ENCODE results near the gene TMEM266.
A peak's percentile ranks its signal among the peaks of the same experiment; 100 is the strongest.

TMEM266 gene

DNA sequence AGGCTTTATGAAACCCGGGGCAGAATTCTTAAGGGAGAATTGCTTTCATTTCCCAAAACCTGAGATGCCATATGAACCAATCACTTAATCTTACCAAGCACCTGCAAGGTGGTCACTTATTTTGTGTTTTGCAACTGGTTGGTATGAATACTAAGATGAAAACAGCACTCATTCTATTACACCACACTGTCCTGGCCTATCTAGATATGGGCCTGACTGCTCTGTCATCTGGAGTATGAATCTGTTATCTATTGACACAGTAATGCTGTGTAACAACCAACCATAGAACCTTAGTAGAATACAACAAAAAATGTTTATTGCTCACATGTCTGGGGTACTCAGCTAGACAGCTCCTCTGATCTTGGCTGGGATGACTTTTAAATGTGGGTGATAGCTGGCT, 74.8 kb downstream of the TMEM266 start:
- no peak overlapping the region for H3K4me3 ChIP-seq (ENCODE audit: low read length)
- H3K4me1 ChIP-seq (ENCODE audit: insufficient read depth, low read length): peaks cover 6% of the 10 kb centered on the region; the same call in 1 of the 2 replicates
- H3K27ac ChIP-seq (ENCODE audit: low read depth, low read length): no peak overlapping the region
- H3K27me3 ChIP-seq (ENCODE audit: insufficient read depth, low read length): no peaks in the 10 kb centered on the region
- no peak overlapping the region for H3K9ac ChIP-seq (ENCODE audit: low read depth, low read length)
- 95% methylated on average over 1 of the region's 1 CpG for WGBS
- H3K36me3 ChIP-seq (ENCODE audit: insufficient read depth, low read length): no peaks in the 10 kb centered on the region
- H3K9me3 ChIP-seq (ENCODE audit: insufficient read depth, low read depth, low read length): no peaks in the 10 kb centered on the region

DNA sequence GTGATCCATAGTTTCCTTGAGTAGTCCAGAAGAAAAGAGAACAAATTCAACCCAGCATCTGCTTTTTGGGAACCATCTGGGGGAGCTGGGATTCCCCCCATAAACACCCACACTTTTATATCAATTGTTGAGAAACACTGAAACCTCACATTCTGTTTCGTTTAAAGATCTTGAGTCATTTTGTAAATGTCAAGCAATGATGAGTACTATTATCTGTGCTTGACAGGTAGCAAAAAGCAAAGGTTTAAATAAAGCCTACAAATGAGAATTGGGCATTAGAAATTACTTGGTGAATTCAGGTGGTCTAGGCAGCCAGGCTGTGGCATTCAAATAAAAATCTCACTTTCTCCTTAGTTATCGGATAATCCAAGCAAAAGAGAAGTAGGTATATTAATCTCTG, 75.7 kb downstream of the TMEM266 start:
- H3K4me3 ChIP-seq (ENCODE audit: low read length): no peak overlapping the region
- H3K4me1 ChIP-seq (ENCODE audit: insufficient read depth, low read length): peaks cover 10% of the 10 kb centered on the region
- no peaks in the 10 kb centered on the region for H3K9me3 ChIP-seq (ENCODE audit: insufficient read depth, low read depth, low read length)
- no peak overlapping the region for H3K9ac ChIP-seq (ENCODE audit: low read depth, low read length)
- H3K36me3 ChIP-seq (ENCODE audit: insufficient read depth, low read length): no peaks in the 10 kb centered on the region
- no peaks in the 10 kb centered on the region for H3K27me3 ChIP-seq (ENCODE audit: insufficient read depth, low read length)
- no peak overlapping the region for H3K27ac ChIP-seq (ENCODE audit: low read depth, low read length)
- 89% methylated on average over 1 of the region's 2 CpGs for WGBS

GRCh38 chr15:76138436-76138835, 78.7 kb downstream of the TMEM266 start:
- Histone ChIP-seq H3K36me3 (ENCODE audit: insufficient read depth, low read length) (no peaks in the 10 kb centered on the region), H3K9ac (ENCODE audit: low read depth, low read length) (no peak overlapping the region), H3K4me1 (ENCODE audit: insufficient read depth, low read length) (peaks cover 10% of the 10 kb centered on the region), H3K27me3 (ENCODE audit: insufficient read depth, low read length) (no peaks in the 10 kb centered on the region), H3K4me3 (ENCODE audit: low read length) (no peak overlapping the region), H3K27ac (ENCODE audit: low read depth, low read length) (no peak overlapping the region), H3K9me3 (ENCODE audit: insufficient read depth, low read depth, low read length) (no peaks in the 10 kb centered on the region)
- WGBS: 91% methylated on average over 5 of the region's 5 CpGs

- no peaks in the 10 kb centered on the region for H3K27me3 ChIP-seq (ENCODE audit: insufficient read depth, low read length)
- no peaks in the 10 kb centered on the region for H3K36me3 ChIP-seq (ENCODE audit: insufficient read depth, low read length)
- H3K27ac ChIP-seq (ENCODE audit: low read depth, low read length): no peak overlapping the region; the same call in 1 of the 2 replicates
- peaks cover 10% of the 10 kb centered on the region for H3K4me1 ChIP-seq (ENCODE audit: insufficient read depth, low read length)
- WGBS: 33% methylated on average over 16 of the region's 16 CpGs
- no peak overlapping the region for H3K9ac ChIP-seq (ENCODE audit: low read depth, low read length)
- no peaks in the 10 kb centered on the region for H3K9me3 ChIP-seq (ENCODE audit: insufficient read depth, low read depth, low read length)
- H3K4me3 ChIP-seq (ENCODE audit: low read length): no peak overlapping the region
Measured at GRCh38 chr15:76139368-76140073, 79.7 kb downstream of the TMEM266 start.

DNA sequence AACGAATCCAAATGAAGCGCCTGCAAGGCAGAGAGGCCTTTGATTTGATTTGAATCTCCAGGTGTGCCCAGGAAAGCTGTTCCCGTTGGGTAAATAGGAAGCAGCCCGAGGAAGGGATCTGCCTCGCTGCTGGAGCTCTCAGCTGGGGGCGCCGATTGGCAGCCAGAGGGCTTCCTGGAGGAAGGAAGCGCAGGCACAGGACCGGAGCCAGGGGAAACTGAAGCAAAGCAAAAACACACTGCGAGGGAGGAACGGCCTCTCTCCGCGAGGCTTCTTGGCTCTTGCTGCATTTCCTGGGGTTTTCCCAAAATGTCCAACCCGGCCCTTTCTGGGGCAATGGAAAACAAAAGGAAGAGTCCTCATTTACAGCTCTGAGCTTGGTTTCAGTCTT, 80.3 kb downstream of the TMEM266 start:
- Histone ChIP-seq H3K36me3 (ENCODE audit: insufficient read depth, low read length) (no peaks in the 10 kb centered on the region), H3K4me1 (ENCODE audit: insufficient read depth, low read length) (peaks cover 10% of the 10 kb centered on the region), H3K27ac (ENCODE audit: low read depth, low read length) (no peak overlapping the region; the same call in 1 of the 2 replicates), H3K27me3 (ENCODE audit: insufficient read depth, low read length) (no peaks in the 10 kb centered on the region), H3K9me3 (ENCODE audit: insufficient read depth, low read depth, low read length) (no peaks in the 10 kb centered on the region), H3K9ac (ENCODE audit: low read depth, low read length) (no peak overlapping the region), H3K4me3 (ENCODE audit: low read length) (no peak overlapping the region)
- WGBS: 29% methylated on average over 14 of the region's 14 CpGs

GRCh38 chr15:76146812-76147211, 87.0 kb downstream of the TMEM266 start:
- no peak overlapping the region for H3K9ac ChIP-seq (ENCODE audit: low read depth, low read length)
- no peaks in the 10 kb centered on the region for H3K36me3 ChIP-seq (ENCODE audit: insufficient read depth, low read length)
- 71% methylated on average over 5 of the region's 5 CpGs for WGBS

DNA sequence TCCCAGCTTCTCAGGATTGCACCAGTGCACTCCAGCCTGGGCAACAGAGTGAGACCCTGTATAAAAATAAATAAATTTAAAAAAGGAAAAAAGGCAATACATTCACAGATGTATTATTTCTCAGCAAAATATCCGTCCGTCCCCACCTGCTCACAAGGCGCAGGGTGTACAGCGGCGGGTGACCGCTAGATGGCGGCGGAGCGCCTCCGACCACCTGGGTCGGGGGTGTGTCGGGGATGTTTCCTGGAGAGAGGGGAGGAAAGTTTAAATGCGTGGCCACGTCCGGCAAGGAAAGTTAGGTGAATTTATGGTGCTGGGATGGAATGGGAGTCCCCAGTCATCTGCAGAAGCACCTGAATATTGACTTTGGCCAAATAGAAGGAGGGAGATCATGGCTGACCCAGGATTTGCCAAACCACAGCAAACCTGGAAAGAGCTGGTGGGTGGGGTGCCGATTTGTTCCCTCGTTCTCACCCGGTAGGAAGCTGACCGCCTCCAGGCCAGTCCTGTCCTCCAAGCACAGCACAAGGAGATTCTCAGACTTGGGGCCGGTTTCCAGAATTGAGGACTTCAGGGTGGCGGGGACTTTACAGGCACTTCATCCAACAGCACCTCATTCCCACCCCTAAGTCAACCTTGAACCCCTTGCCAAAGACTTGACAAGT, 88.3 kb downstream of the TMEM266 start:
- WGBS: 19% methylated on average over 20 of the region's 21 CpGs
- peaks cover 15% of the 10 kb centered on the region for H3K4me1 ChIP-seq (ENCODE audit: insufficient read depth, low read length)
- no peaks in the 10 kb centered on the region for H3K27me3 ChIP-seq (ENCODE audit: insufficient read depth, low read length)
- no peak overlapping the region for H3K4me3 ChIP-seq (ENCODE audit: low read length)
- no peak overlapping the region for H3K27ac ChIP-seq (ENCODE audit: low read depth, low read length)
- H3K9ac ChIP-seq (ENCODE audit: low read depth, low read length): no peak overlapping the region
- no peaks in the 10 kb centered on the region for H3K36me3 ChIP-seq (ENCODE audit: insufficient read depth, low read length)
- H3K9me3 ChIP-seq (ENCODE audit: insufficient read depth, low read depth, low read length): no peaks in the 10 kb centered on the region

More at GRCh38 chr15:76146812-76147211, 87.0 kb downstream of the TMEM266 start:
- Histone ChIP-seq H3K4me3 (ENCODE audit: low read length) (no peak overlapping the region), H3K9me3 (ENCODE audit: insufficient read depth, low read depth, low read length) (no peaks in the 10 kb centered on the region), H3K4me1 (ENCODE audit: insufficient read depth, low read length) (peaks cover 13% of the 10 kb centered on the region), H3K27ac (ENCODE audit: low read depth, low read length) (no peak overlapping the region), H3K27me3 (ENCODE audit: insufficient read depth, low read length) (no peaks in the 10 kb centered on the region)

DNA sequence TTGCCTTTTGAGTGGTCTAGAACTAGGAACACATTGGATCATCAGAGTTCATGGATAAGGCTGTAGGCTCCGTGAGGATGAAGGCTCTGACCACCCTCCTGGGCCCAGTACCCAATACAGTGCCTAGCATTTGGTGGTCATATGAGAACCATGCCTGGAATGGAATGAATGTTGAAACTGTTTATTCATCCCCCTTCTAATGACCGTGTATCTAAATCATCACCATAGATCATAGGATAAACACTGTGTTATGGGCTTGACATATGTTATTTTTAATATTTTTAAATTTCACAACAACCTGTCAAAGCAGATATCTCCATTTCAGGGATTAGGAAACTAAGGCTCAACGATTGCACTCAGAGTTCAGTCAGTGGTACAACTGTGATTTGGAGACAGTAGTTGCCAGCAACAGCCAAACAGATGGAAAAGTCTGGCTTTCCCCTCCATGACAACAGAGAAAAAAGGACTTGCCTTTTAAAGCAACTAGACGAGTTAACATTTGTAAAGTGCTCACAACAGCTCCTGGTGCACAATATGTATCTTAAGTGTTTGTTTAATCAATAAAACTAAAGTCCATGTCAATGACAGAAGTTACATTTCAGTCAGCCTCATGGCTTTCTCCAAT, 89.6 kb downstream of the TMEM266 start:
- peaks cover 15% of the 10 kb centered on the region for H3K4me1 ChIP-seq (ENCODE audit: insufficient read depth, low read length)
- 97% methylated on average over 3 of the region's 4 CpGs for WGBS
- no peak overlapping the region for H3K27ac ChIP-seq (ENCODE audit: low read depth, low read length)
- no peak overlapping the region for H3K9ac ChIP-seq (ENCODE audit: low read depth, low read length)
- H3K27me3 ChIP-seq (ENCODE audit: insufficient read depth, low read length): no peaks in the 10 kb centered on the region
- no peak overlapping the region for H3K4me3 ChIP-seq (ENCODE audit: low read length)
- no peaks in the 10 kb centered on the region for H3K9me3 ChIP-seq (ENCODE audit: insufficient read depth, low read depth, low read length)
- no peaks in the 10 kb centered on the region for H3K36me3 ChIP-seq (ENCODE audit: insufficient read depth, low read length)

- Histone ChIP-seq H3K4me3 (ENCODE audit: low read length) (no peak overlapping the region), H3K9me3 (ENCODE audit: insufficient read depth, low read depth, low read length) (no peaks in the 10 kb centered on the region), H3K36me3 (ENCODE audit: insufficient read depth, low read length) (no peaks in the 10 kb centered on the region), H3K27ac (ENCODE audit: low read depth, low read length) (no peak overlapping the region), H3K4me1 (ENCODE audit: insufficient read depth, low read length) (peaks cover 15% of the 10 kb centered on the region), H3K9ac (ENCODE audit: low read depth, low read length) (no peak overlapping the region), H3K27me3 (ENCODE audit: insufficient read depth, low read length) (no peaks in the 10 kb centered on the region)
- WGBS: 81% methylated on average over 7 of the region's 7 CpGs
Measured at GRCh38 chr15:76150513-76150912, 90.7 kb downstream of the TMEM266 start.

GRCh38 chr15:76150971-76151598, 91.3 kb downstream of the TMEM266 start:
- 24% methylated on average over 9 of the region's 9 CpGs for WGBS
- no peaks in the 10 kb centered on the region for H3K36me3 ChIP-seq (ENCODE audit: insufficient read depth, low read length)
- H3K4me1 ChIP-seq (ENCODE audit: insufficient read depth, low read length): peaks cover 15% of the 10 kb centered on the region
- no peaks in the 10 kb centered on the region for H3K27me3 ChIP-seq (ENCODE audit: insufficient read depth, low read length)
- H3K9me3 ChIP-seq (ENCODE audit: insufficient read depth, low read depth, low read length): no peaks in the 10 kb centered on the region
- no peak overlapping the region for H3K4me3 ChIP-seq (ENCODE audit: low read length)
- H3K9ac ChIP-seq (ENCODE audit: low read depth, low read length): no peak overlapping the region
- no peak overlapping the region for H3K27ac ChIP-seq (ENCODE audit: low read depth, low read length)

- no peaks in the 10 kb centered on the region for H3K27me3 ChIP-seq (ENCODE audit: insufficient read depth, low read length)
- H3K9ac ChIP-seq (ENCODE audit: low read depth, low read length): no peak overlapping the region
- H3K4me3 ChIP-seq (ENCODE audit: low read length): no peak overlapping the region
- WGBS: 76% methylated on average over 8 of the region's 8 CpGs
- peaks cover 15% of the 10 kb centered on the region for H3K4me1 ChIP-seq (ENCODE audit: insufficient read depth, low read length)
- no peaks in the 10 kb centered on the region for H3K9me3 ChIP-seq (ENCODE audit: insufficient read depth, low read depth, low read length)
- peak overlapping the region; percentile 15; the same call in 1 of the 2 replicates for H3K27ac ChIP-seq (ENCODE audit: low read depth, low read length)
- no peaks in the 10 kb centered on the region for H3K36me3 ChIP-seq (ENCODE audit: insufficient read depth, low read length)
Measured at GRCh38 chr15:76151599-76151974, 91.8 kb downstream of the TMEM266 start.
